Measurements from ENCODE around the gene ZFP14. TPM values are rescaled to one million over a fixed set of nuclear protein-coding genes. Genes with fewer than 3 reads are reported as not detected.

ZFP14 gene
- total RNA-seq = 14.7 TPM

DNA sequence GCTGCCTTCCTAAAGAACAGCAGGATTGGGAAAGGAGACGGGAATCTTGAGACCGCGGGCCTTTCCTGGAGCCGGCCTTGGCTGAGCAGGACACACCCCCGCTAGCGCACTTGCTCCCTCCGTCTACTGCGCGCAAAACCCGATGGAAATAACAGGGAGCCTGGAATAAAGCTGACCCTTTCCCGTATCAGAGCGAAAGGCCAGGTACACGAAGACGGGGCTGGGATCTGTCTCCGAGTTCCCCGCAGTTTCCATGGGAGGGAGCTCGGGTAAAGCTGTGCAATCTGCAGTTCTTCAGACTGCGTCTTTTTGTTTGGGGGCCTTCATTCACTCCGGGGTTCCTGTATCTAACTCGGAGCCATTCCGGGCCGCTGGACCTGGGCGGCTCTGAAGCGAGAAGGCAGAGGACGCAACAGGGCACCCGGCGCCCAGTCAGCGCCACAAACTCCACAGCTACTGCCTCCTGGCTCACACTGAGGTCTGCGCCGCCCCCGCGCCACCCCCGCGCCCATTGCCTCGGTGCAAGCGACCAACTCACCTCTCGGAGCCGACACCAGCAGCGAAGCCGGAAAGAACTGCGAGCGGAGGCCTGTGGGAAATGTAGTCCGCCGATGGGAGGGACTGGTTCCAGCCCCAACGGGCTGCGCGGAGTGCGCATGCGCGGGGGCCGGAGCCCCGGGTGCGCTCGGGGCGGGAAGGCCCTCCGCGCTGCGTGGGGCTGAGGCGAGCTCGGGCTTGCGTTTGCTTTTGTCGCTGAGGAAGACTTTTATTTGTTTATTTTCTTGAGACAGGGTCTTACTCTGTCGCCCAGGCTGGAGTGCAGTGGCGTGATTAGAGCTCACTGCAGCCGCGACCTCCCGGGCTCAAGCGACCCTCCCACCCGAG is at the start of gene ZFP14:
ZFP14 (minus strand) TSS at position 577 of the 885 bp plus-strand sequence. CDS start 11,309 bp downstream, outside the sequence.

DNA sequence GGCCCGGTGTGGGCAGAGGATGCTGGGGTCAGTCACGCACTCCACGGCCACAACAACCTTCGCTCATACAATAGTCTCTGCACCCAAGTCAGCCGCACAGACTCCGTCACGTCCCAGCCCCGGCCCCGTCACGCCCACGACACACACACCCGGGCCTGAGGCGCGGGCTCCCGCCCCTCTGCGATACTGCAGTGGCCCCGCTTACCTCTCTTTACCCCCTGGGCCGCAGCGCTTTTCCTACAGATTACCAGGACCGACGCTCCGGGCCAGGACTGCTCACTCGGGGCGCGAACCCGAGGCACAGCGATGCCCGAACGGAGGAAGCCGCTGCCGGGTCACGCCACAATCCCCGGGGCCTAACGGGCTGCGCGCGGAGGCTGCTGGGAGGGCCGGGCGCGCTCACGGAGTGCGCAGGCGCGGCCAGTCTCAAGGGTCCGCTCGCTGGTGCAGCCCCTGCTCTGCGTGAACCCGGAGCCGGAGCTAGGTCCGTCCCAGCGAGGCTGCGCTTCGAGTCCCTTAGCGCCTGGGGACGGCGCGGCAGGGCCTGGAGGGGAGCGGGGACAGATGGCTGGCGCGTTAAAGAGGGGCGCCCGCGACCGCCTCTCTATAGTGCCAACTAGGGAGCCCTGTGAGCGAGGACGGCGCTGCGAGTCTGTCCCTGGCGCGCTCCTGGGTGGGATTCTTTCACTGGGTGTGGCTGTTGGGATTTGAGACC is 39.4 kb upstream of the ZFP14 start, which contains the start of gene ZFP82:
ZFP82 (minus strand) TSS at position 358 of the 715 bp plus-strand sequence. CDS start 8,855 bp downstream, outside the sequence.

Other genes with a start within 250 kb of the ZFP14 start
- gene CAPNS1, start 239.1 kb downstream of the ZFP14 start, total RNA-seq = 217 TPM
- gene COX7A1, start 226.8 kb downstream of the ZFP14 start, total RNA-seq = 36.9 TPM
- 6.7 TPM for gene ZNF565, start 164.5 kb downstream of the ZFP14 start, total RNA-seq
- gene ZNF146, start 164.1 kb downstream of the ZFP14 start, total RNA-seq = 87.3 TPM
- 10.9 TPM for gene ZFP82, start 39.4 kb upstream of the ZFP14 start, total RNA-seq
- gene ZNF566, start 110.4 kb upstream of the ZFP14 start, total RNA-seq = 17.3 TPM
- gene ZNF260, start 149.1 kb upstream of the ZFP14 start, total RNA-seq = 90.9 TPM
- 18.4 TPM for gene ZNF529, start 194.1 kb upstream of the ZFP14 start, total RNA-seq
- gene ZNF382, start 226.1 kb upstream of the ZFP14 start, total RNA-seq = 14.8 TPM